CD14-positive monocyte (primary cell): ENCODE measurements around the gene BCAR3. TPM values are rescaled to one million over a fixed set of nuclear protein-coding genes. Genes with fewer than 3 reads are reported as not detected.

ENCODE experiments used
- DNase-seq, 3 donors: peaks; one replicate each; pipeline ENCODE4 v3.0.0-alpha.2; 2011 to 2022
- H2AFZ ChIP-seq: 2 replicates; pipeline ENCODE4 v1.6.0; 2012; ENCODE audit warnings: mild to moderate bottlenecking, low read depth, low read length, inconsistent platforms; ENCODE audit not compliant: insufficient read depth, poor library complexity, severe bottlenecking
- H3K27ac ChIP-seq, 2 donors: 1 replicate in 1 of 2; 2 replicates in 1 of 2; pipeline ENCODE4 v1.5.1; 2012 to 2013; ENCODE audit warnings: low read length in 2 of 2, control low read depth in 1 of 2, inconsistent platforms in 1 of 2, low read depth in 1 of 2, mild to moderate bottlenecking in 1 of 2
- H3K27me3 ChIP-seq, 2 donors: one replicate each; pipeline versions ENCODE4 v1.6.0 to v1.6.1; 2011 to 2013; ENCODE audit warnings: low read length in 2 of 2; ENCODE audit not compliant: control insufficient read depth in 2 of 2, insufficient read depth in 2 of 2
- H3K36me3 ChIP-seq, 2 donors: replicated peaks in 1 of 2; 1 replicate in 1 of 2; 2 replicates in 1 of 2; pipeline versions ENCODE4 v1.5.1 to v1.6.1; 2012 to 2013; ENCODE audit warnings: low read length in 2 of 2, control low read depth in 1 of 2, inconsistent platforms in 1 of 2, mild to moderate bottlenecking in 1 of 2; ENCODE audit not compliant: insufficient read depth in 2 of 2, control insufficient read depth in 1 of 2
- H3K4me1 ChIP-seq, 2 donors: 1 replicate in 1 of 2; 2 replicates in 1 of 2; pipeline versions ENCODE4 v1.5.1 to v1.6.1; 2012 to 2013; ENCODE audit warnings: low read length in 2 of 2, control low read depth in 1 of 2, inconsistent platforms in 1 of 2, mild to moderate bottlenecking in 1 of 2, moderate library complexity in 1 of 2; ENCODE audit not compliant: insufficient read depth in 2 of 2, control insufficient read depth in 1 of 2
- H3K4me2 ChIP-seq: replicated peaks from 2 replicates; pipeline ENCODE3; 2012; ENCODE audit warnings: low read length, moderate library complexity, mild to moderate bottlenecking; ENCODE audit not compliant: poor library complexity, severe bottlenecking; ENCODE audit errors: extremely low read depth
- H3K4me3 ChIP-seq, 3 experiments: fragments of 200-600 bp in 1 of 3; sonication (generic) in 1 of 3; replicated peaks in 1 of 3; 1 replicate in 2 of 3; 2 replicates in 1 of 3; pipeline ENCODE4 v1.5.1; 2011 to 2013; ENCODE audit warnings: low read length in 3 of 3, mild to moderate bottlenecking in 3 of 3, control low read depth in 2 of 3, low read depth in 2 of 3, inconsistent platforms in 1 of 3, moderate library complexity in 1 of 3
- H3K79me2 ChIP-seq: 2 replicates; pipeline ENCODE4 v1.6.0; 2012; ENCODE audit warnings: mild to moderate bottlenecking, control low read depth, inconsistent platforms, low read length, moderate library complexity; ENCODE audit not compliant: insufficient read depth
- H3K9ac ChIP-seq: 2 replicates; pipeline ENCODE4 v1.6.0; 2017; ENCODE audit warnings: low read length, mild to moderate bottlenecking; ENCODE audit not compliant: insufficient read depth, poor library complexity, severe bottlenecking
- H3K9me3 ChIP-seq, 2 donors: replicated peaks in 1 of 2; 1 replicate in 1 of 2; 2 replicates in 1 of 2; pipeline versions ENCODE4 v1.5.1 to v1.6.1; 2012 to 2013; ENCODE audit warnings: low read length in 2 of 2, control low read depth in 1 of 2; ENCODE audit not compliant: control insufficient read depth in 1 of 2, insufficient read depth in 1 of 2
- H4K20me1 ChIP-seq: 2 replicates; pipeline ENCODE4 v1.6.0; 2012; ENCODE audit warnings: mild to moderate bottlenecking, low read length, control low read depth, moderate library complexity; ENCODE audit not compliant: insufficient read depth
- H3K27ac Mint-ChIP-seq, 7 donors: one replicate each; pipeline ENCODE4 v1.8.0; 2020; ENCODE audit warnings: mild to moderate bottlenecking in 7 of 7, mixed read lengths in 7 of 7, moderate library complexity in 6 of 7, inconsistent platforms in 2 of 7
- H3K27me3 Mint-ChIP-seq, 3 donors: one replicate each; pipeline ENCODE4 v1.8.0; 2021 to 2022; ENCODE audit warnings: low read depth in 3 of 3, mild to moderate bottlenecking in 3 of 3, mixed read lengths in 3 of 3, moderate library complexity in 3 of 3, inconsistent platforms in 1 of 3
- H3K36me3 Mint-ChIP-seq, 2 donors: one replicate each; pipeline ENCODE4 v1.8.0; 2020; ENCODE audit warnings: mixed read lengths in 2 of 2, inconsistent platforms in 1 of 2, mild to moderate bottlenecking in 1 of 2
- H3K4me1 Mint-ChIP-seq: one replicate; pipeline ENCODE4 v1.8.0; 2020; ENCODE audit warnings: mild to moderate bottlenecking, mixed read lengths
- H3K4me3 Mint-ChIP-seq, 2 donors: one replicate each; pipeline ENCODE4 v1.8.0; 2020; ENCODE audit warnings: mild to moderate bottlenecking in 2 of 2, mixed read lengths in 2 of 2, moderate library complexity in 1 of 2
- H3K9me3 Mint-ChIP-seq, 7 donors: one replicate each; pipeline ENCODE4 v1.8.0; 2020 to 2022; ENCODE audit warnings: mixed read lengths in 7 of 7, mild to moderate bottlenecking in 6 of 7, moderate library complexity in 6 of 7, inconsistent platforms in 2 of 7
- WGBS: methylation state at CpG from one replicate; pipeline ENCODE4 v1.1.5; 2013; ENCODE audit warnings: missing lambda C conversion rate; ENCODE audit not compliant: insufficient coverage; 5-methylcytosine and 5-hydroxymethylcytosine counted together
- intact Hi-C, 2 donors: fragments of 100-400 bp; cut with micrococcal nuclease; formaldehyde crosslinking; loops; one replicate each; pipeline versions ENCODE4 v1.15.0 to v1.15.1; 2023
- polyA plus RNA-seq, 3 donors: library from polyadenylated mRNA; depleted of rRNA in 1 of 3; unstranded in 2 of 3; stranded (reverse) in 1 of 3; fragments of 300-500 nt in 2 of 3; fragments of >200 nt in 1 of 3; fragmentation: Illumina TruSeq in 2 of 3; gene quantifications; 1 replicate in 2 of 3; 2 replicates in 1 of 3; pipeline ENCODE4 v1.2.3, GENCODE V29; 2012 to 2021
- TF ChIP-seq, protein P1 (sequence below): fragments of 200-600 bp; IDR thresholded peaks from one replicate; pipeline ENCODE4 v1.8.0; 2022; ENCODE audit warnings: antibody characterized with exemption, mild to moderate bottlenecking

The BCAR3 gene
- polyA plus RNA-seq, 3 donors = 0.05 to 0.41 TPM; not detected in 1

DNA sequence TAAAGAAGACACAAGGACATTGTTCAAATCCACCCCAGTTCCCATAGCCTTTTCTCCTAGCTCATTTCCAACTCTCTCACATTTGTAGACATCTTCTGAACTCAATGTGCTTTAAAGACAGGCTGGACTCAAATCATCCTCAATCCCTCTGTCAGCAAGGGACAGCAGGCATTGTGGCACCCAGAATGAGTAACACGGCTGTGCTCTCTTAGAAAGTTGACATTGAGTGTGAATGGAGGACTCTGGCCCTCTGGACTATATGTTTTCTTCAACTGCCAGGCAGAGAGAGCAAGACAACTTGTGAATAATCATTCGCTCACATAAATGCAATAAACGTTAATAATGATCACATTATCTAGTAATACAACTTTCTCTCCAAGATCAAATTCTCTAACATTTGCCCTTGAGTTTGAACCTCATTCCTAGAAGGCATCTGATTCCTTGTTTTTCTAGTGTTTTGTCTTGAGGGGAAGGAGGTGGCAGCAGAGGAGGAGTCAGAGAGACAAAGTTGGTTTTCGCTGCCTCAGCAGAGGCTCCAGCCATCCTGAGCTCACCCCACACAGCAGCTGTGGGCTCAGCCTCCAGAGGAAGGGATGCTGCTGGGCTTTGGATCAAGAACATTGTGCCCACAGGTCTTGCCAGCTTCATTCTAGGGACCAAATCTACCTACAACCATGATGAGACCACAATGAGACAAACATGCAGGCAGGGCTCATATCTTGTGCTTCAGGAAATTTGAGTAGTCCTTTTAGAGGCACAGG, 85.1 kb downstream of the BCAR3 start:
- H3K36me3 Mint-ChIP-seq = no peaks in the 10 kb centered on the region
- no peaks in the 10 kb centered on the region for H3K36me3 ChIP-seq
- no peak overlapping the region for H3K27ac Mint-ChIP-seq
- no peaks in the 10 kb centered on the region for H3K9me3 ChIP-seq
- H3K4me3 Mint-ChIP-seq = no peak overlapping the region
- TF ChIP-seq, protein P1, sequence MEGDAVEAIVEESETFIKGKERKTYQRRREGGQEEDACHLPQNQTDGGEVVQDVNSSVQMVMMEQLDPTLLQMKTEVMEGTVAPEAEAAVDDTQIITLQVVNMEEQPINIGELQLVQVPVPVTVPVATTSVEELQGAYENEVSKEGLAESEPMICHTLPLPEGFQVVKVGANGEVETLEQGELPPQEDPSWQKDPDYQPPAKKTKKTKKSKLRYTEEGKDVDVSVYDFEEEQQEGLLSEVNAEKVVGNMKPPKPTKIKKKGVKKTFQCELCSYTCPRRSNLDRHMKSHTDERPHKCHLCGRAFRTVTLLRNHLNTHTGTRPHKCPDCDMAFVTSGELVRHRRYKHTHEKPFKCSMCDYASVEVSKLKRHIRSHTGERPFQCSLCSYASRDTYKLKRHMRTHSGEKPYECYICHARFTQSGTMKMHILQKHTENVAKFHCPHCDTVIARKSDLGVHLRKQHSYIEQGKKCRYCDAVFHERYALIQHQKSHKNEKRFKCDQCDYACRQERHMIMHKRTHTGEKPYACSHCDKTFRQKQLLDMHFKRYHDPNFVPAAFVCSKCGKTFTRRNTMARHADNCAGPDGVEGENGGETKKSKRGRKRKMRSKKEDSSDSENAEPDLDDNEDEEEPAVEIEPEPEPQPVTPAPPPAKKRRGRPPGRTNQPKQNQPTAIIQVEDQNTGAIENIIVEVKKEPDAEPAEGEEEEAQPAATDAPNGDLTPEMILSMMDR = no peak
- intact Hi-C loops = no loop called here
- no peak overlapping the region for H3K9ac ChIP-seq
- peaks cover 4% of the 10 kb centered on the region for H3K4me1 Mint-ChIP-seq
- peaks cover 0 to 7% (median 2%) of the 10 kb centered on the region in 3 donors for H3K27me3 Mint-ChIP-seq
- no peaks in the 10 kb centered on the region for H3K27me3 ChIP-seq
- H3K4me1 ChIP-seq = peaks cover 2 to 3% of the 10 kb centered on the region in 2 donors
- no peak overlapping the region for H2AFZ ChIP-seq
- H4K20me1 ChIP-seq = no peaks in the 10 kb centered on the region
- peaks cover 0 to 2% (median 0%) of the 10 kb centered on the region in 7 donors for H3K9me3 Mint-ChIP-seq
- no peak for DNase-seq
- WGBS = 100% methylated on average over 1 of the region's 4 CpGs
- H3K79me2 ChIP-seq = no peaks in the 10 kb centered on the region
- no peak overlapping the region for H3K4me3 ChIP-seq
- H3K4me2 ChIP-seq = no peak overlapping the region
- no peak overlapping the region for H3K27ac ChIP-seq

DNA sequence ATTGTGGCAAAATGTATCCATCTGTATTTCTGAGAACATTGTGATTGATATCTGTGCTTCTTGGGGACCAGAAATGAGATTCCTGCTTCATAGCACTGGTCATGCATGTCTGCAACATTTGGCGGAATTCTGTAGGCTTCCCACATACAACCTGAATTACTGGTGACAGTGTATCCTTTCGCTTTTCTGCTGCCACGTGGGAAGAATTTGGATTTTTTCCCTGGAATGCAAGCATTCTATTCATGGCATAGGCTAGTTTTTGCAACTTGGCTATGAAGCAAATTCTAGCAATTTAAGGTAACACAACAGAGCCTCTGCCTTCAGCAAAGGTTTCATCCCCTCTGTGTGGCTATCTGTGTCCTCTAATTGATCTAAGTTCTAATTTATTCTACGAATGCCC, 85.9 kb downstream of the BCAR3 start:
- no peaks in the 10 kb centered on the region for H3K36me3 ChIP-seq
- Mint-ChIP-seq H3K36me3 (no peaks in the 10 kb centered on the region), H3K4me1 (peaks cover 9% of the 10 kb centered on the region), H3K4me3 (no peak overlapping the region), H3K27me3 (peaks cover 0 to 7% (median 2%) of the 10 kb centered on the region in 3 donors), H3K27ac (no peak overlapping the region), H3K9me3 (peaks cover 0 to 2% (median 0%) of the 10 kb centered on the region in 7 donors)
- H3K27ac ChIP-seq = no peak overlapping the region
- intact Hi-C loops = no loop called here
- H2AFZ ChIP-seq = no peak overlapping the region
- H3K27me3 ChIP-seq = no peaks in the 10 kb centered on the region
- no peaks in the 10 kb centered on the region for H4K20me1 ChIP-seq
- WGBS = 80% methylated on average over 2 of the region's 4 CpGs
- H3K79me2 ChIP-seq = no peaks in the 10 kb centered on the region
- no peaks in the 10 kb centered on the region for H3K9me3 ChIP-seq
- peaks cover 6 to 7% of the 10 kb centered on the region in 2 donors for H3K4me1 ChIP-seq
- TF ChIP-seq, protein P1 = no peak
- H3K9ac ChIP-seq = no peak overlapping the region
- no peak overlapping the region for H3K4me3 ChIP-seq
- H3K4me2 ChIP-seq = no peak overlapping the region
- DNase-seq = no peak
